ENCODE measurements around the gene IL32.

Gene IL32

GRCh38 chr16:3065069-3065741 is at the start of gene IL32:
Gene IL32 (plus strand): TSS chr16:3065640. CDS start chr16:3065812, 172 bp downstream.
- ATAC-seq, result peak; percentile 69

GRCh38 chr16:3015865-3016521 is 49.4 kb upstream of the IL32 start:
- ATAC-seq, result no peak
- TF ChIP-seq PATZ1 (CRISPR knock-in tag; IDR thresholded peaks at IDR 0.05; ENCODE audit: borderline replicate concordance) (no peak), TOX (CRISPR knock-in tag; IDR thresholded peaks at IDR 0.05; ENCODE audit: borderline replicate concordance) (no peak), ARNTL (CRISPR knock-in tag; IDR thresholded peaks at IDR 0.05; ENCODE audit: borderline replicate concordance, low read depth) (no peak), POU6F1 (CRISPR knock-in tag; IDR thresholded peaks at IDR 0.05; ENCODE audit: borderline replicate concordance, low read depth) (no peak), OSR1 (CRISPR knock-in tag; IDR thresholded peaks at IDR 0.05) (no peak), SNAI2 (CRISPR knock-in tag; IDR thresholded peaks at IDR 0.05) (no peak), BACH2 (CRISPR knock-in tag; IDR thresholded peaks at IDR 0.05; ENCODE audit: borderline replicate concordance) (no peak), CSRNP3 (CRISPR knock-in tag; IDR thresholded peaks at IDR 0.05) (no peak), ZFP3 (CRISPR knock-in tag; IDR thresholded peaks at IDR 0.05) (no peak), CSDC2 (CRISPR knock-in tag; IDR thresholded peaks at IDR 0.05) (no peak), GLIS3 (CRISPR knock-in tag; IDR thresholded peaks at IDR 0.05) (no peak)

More at GRCh38 chr16:3065069-3065741, at the start of gene IL32:
- TF ChIP-seq PATZ1 (CRISPR knock-in tag; IDR thresholded peaks at IDR 0.05; ENCODE audit: borderline replicate concordance), result no peak
- TF ChIP-seq POU6F1 (CRISPR knock-in tag; IDR thresholded peaks at IDR 0.05; ENCODE audit: borderline replicate concordance, low read depth), result no peak
- TF ChIP-seq TSHZ2 (CRISPR knock-in tag; IDR thresholded peaks at IDR 0.05), result no peak
- TF ChIP-seq GLIS3 (CRISPR knock-in tag; IDR thresholded peaks at IDR 0.05), result no peak
- no peak for TF ChIP-seq SNAI2 (CRISPR knock-in tag; IDR thresholded peaks at IDR 0.05)
- no peak for TF ChIP-seq ZFP30 (CRISPR knock-in tag; IDR thresholded peaks at IDR 0.05)
- no peak for TF ChIP-seq CREB5 (CRISPR knock-in tag; IDR thresholded peaks at IDR 0.05; ENCODE audit: low read depth)
- no peak for TF ChIP-seq ZC3H10 (CRISPR knock-in tag; IDR thresholded peaks at IDR 0.05)
- TF ChIP-seq TCF4 (CRISPR knock-in tag; IDR thresholded peaks at IDR 0.05; ENCODE audit: borderline replicate concordance), result no peak

Data from SK-N-SH treated with all-trans-retinoic acid at 6 μM for 48 hours (cell line).